GM23338 (cell line): ENCODE measurements around the gene TELO2. TPM values are rescaled to one million over a fixed set of nuclear protein-coding genes. Genes with fewer than 3 reads are reported as not detected.

Source experiments
- ATAC-seq: fragments of 200-7000 bp; cut with Tn5 transposase; 3 replicates; pipeline ENCODE4 v1.9.1; 2020
- DNase-seq: peaks from one replicate; pipeline ENCODE4 v3.0.0-alpha.2; 2015; ENCODE audit warnings: low spot score
- H2AFZ ChIP-seq: fragments of 200-600 bp; sonication (generic); 2 replicates; pipeline ENCODE4 v1.8.0; 2016; ENCODE audit warnings: antibody characterized with exemption, mild to moderate bottlenecking, moderate library complexity
- H3F3A ChIP-seq: fragments of 200-600 bp; sonication (generic); replicated peaks from 2 replicates; pipeline ENCODE4 v1.8.0; 2017; ENCODE audit warnings: antibody characterized with exemption, mixed run types, low read depth
- H3K27ac ChIP-seq: fragments of 200-600 bp; sonication (generic); 2 replicates; pipeline ENCODE4 v1.6.1; 2016; ENCODE audit warnings: low read depth
- H3K27me3 ChIP-seq: fragments of 200-600 bp; sonication (generic); 2 replicates; pipeline ENCODE4 v1.8.0; 2016; ENCODE audit warnings: mild to moderate bottlenecking, mixed run types, moderate library complexity; ENCODE audit not compliant: insufficient read depth
- H3K36me3 ChIP-seq: fragments of 200-600 bp; sonication (generic); 2 replicates; pipeline ENCODE4 v1.8.0; 2016; ENCODE audit warnings: mild to moderate bottlenecking; ENCODE audit not compliant: insufficient read depth
- H3K4me1 ChIP-seq: fragments of 200-600 bp; sonication (generic); 2 replicates; pipeline ENCODE4 v1.8.0; 2016; ENCODE audit warnings: mild to moderate bottlenecking, moderate library complexity; ENCODE audit not compliant: insufficient read depth
- H3K4me2 ChIP-seq: fragments of 200-600 bp; sonication (generic); 2 replicates; pipeline ENCODE4 v1.7.1; 2017; ENCODE audit warnings: mixed run types
- H3K4me3 ChIP-seq: fragments of 200-600 bp; sonication (generic); 2 replicates; pipeline ENCODE4 v1.6.1; 2016; ENCODE audit warnings: mixed run types
- H3K79me2 ChIP-seq: fragments of 200-600 bp; sonication (generic); replicated peaks from 2 replicates; pipeline ENCODE4 v1.8.0; 2017; ENCODE audit warnings: mild to moderate bottlenecking; ENCODE audit not compliant: insufficient read depth
- H3K9me2 ChIP-seq: fragments of 200-600 bp; sonication (generic); 2 replicates; pipeline ENCODE4 v1.8.0; 2017; ENCODE audit not compliant: insufficient read depth
- H4K20me1 ChIP-seq: fragments of 200-600 bp; sonication (generic); replicated peaks from 2 replicates; pipeline ENCODE4 v1.8.0; 2017; ENCODE audit warnings: mild to moderate bottlenecking; ENCODE audit not compliant: insufficient read depth
- H3K27ac Mint-ChIP-seq: 2 replicates; pipeline ENCODE4 v1.8.0; 2020; ENCODE audit warnings: inconsistent platforms, mild to moderate bottlenecking, moderate library complexity, mixed read lengths
- H3K27me3 Mint-ChIP-seq: 3 replicates; pipeline ENCODE4 v1.8.0; 2022; ENCODE audit warnings: low read depth, mild to moderate bottlenecking, moderate library complexity, mixed read lengths, inconsistent platforms; ENCODE audit not compliant: insufficient read depth, poor library complexity
- H3K36me3 Mint-ChIP-seq: 3 replicates; pipeline ENCODE4 v1.8.0; 2021; ENCODE audit warnings: low read depth, mild to moderate bottlenecking, inconsistent platforms, moderate library complexity, mixed read lengths
- H3K4me1 Mint-ChIP-seq: 3 replicates; pipeline ENCODE4 v1.8.0; 2020; ENCODE audit warnings: mild to moderate bottlenecking, inconsistent platforms, mixed read lengths
- H3K4me3 Mint-ChIP-seq: 3 replicates; pipeline ENCODE4 v1.8.0; 2021; ENCODE audit warnings: moderate library complexity, mild to moderate bottlenecking, inconsistent platforms, mixed read lengths
- H3K9me3 Mint-ChIP-seq: 3 replicates; pipeline ENCODE4 v1.8.0; 2020; ENCODE audit warnings: moderate library complexity, mild to moderate bottlenecking, inconsistent platforms, mixed read lengths
- CREB1 ChIP-seq: fragments of 250-450 bp; sonication (Bioruptor Pico); IDR thresholded peaks from 2 replicates; pipeline ENCODE4 v1.5.0; 2020; ENCODE audit warnings: low read depth, mild to moderate bottlenecking, moderate library complexity
- ETS1 ChIP-seq: IDR thresholded peaks from 2 replicates; pipeline ENCODE4 v1.6.1; 2016; ENCODE audit warnings: antibody characterized with exemption
- EZH2 ChIP-seq: fragments of 200-600 bp; sonication (generic); IDR thresholded peaks from one replicate; pipeline ENCODE4 v1.8.0; 2017; ENCODE audit warnings: antibody characterized with exemption, mild to moderate bottlenecking, low read depth; ENCODE audit not compliant: unreplicated experiment
- EZH2phosphoT487 ChIP-seq: fragments of 200-600 bp; sonication (generic); IDR thresholded peaks from one replicate; pipeline ENCODE4 v1.8.1; 2018; ENCODE audit warnings: antibody characterized with exemption; ENCODE audit not compliant: unreplicated experiment
- JUNB ChIP-seq: IDR thresholded peaks from one replicate; pipeline ENCODE4 v1.6.1; 2016; ENCODE audit warnings: antibody characterized with exemption; ENCODE audit not compliant: unreplicated experiment
- NANOG ChIP-seq: IDR thresholded peaks from 2 replicates; pipeline ENCODE4 v1.6.1; 2016; ENCODE audit warnings: antibody characterized with exemption, borderline replicate concordance
- POLR2AphosphoS5 ChIP-seq: IDR thresholded peaks from 2 replicates; pipeline ENCODE4 v1.6.1; 2016; ENCODE audit warnings: antibody characterized with exemption, low read depth
- STAT1 ChIP-seq: IDR thresholded peaks from one replicate; pipeline ENCODE4 v1.6.1; 2016; ENCODE audit warnings: antibody characterized with exemption; ENCODE audit not compliant: unreplicated experiment
- ZNF114 ChIP-seq: fragments of 250-450 bp; sonication (Bioruptor Pico); IDR thresholded peaks from 2 replicates; pipeline ENCODE4 v1.5.0; 2020; ENCODE audit warnings: mild to moderate bottlenecking, moderate library complexity
- ZNF331 ChIP-seq: fragments of 250-450 bp; sonication (Bioruptor Pico); IDR thresholded peaks from 2 replicates; pipeline ENCODE4 v1.5.0; 2020; ENCODE audit warnings: low read depth, mild to moderate bottlenecking, moderate library complexity
- polyA plus RNA-seq: library from polyadenylated mRNA; unstranded; fragments of >200 nt; fragmentation: Nextera tagmentation; extraction: Ambion mirVana; gene quantifications from 2 replicates; pipeline ENCODE4 v1.2.1, GENCODE V29; 2016
- total RNA-seq: library from RNA; depleted of rRNA; stranded (reverse); fragments of >200 nt; shearing (Covaris generic); gene quantifications from 2 replicates; pipeline ENCODE4 v1.2.3, GENCODE V29; 2014
- TF ChIP-seq, protein P1 (sequence below): fragments of 250-450 bp; sonication (Bioruptor Pico); IDR thresholded peaks from 2 replicates; pipeline ENCODE4 v1.5.0; 2020; ENCODE audit warnings: mild to moderate bottlenecking, moderate library complexity
- TF ChIP-seq, protein P2 (sequence below), 2 experiments: fragments of 200-600 bp in 1 of 2; sonication (generic) in 1 of 2; conservative IDR thresholded peaks; 2 replicates each; pipeline versions ENCODE4 v1.5.1 to v1.6.1; 2016 to 2017; ENCODE audit warnings: antibody characterized with exemption in 2 of 2, low read depth in 2 of 2, mild to moderate bottlenecking in 2 of 2, moderate library complexity in 1 of 2
- TF ChIP-seq, protein P3 (sequence below): IDR thresholded peaks from one replicate; pipeline ENCODE4 v1.6.1; 2018; ENCODE audit warnings: antibody characterized with exemption; ENCODE audit not compliant: unreplicated experiment

The TELO2 gene
- total and polyA plus RNA-seq, 2 experiments from 2014 or later, result 45.4 to 76.0 TPM

DNA sequence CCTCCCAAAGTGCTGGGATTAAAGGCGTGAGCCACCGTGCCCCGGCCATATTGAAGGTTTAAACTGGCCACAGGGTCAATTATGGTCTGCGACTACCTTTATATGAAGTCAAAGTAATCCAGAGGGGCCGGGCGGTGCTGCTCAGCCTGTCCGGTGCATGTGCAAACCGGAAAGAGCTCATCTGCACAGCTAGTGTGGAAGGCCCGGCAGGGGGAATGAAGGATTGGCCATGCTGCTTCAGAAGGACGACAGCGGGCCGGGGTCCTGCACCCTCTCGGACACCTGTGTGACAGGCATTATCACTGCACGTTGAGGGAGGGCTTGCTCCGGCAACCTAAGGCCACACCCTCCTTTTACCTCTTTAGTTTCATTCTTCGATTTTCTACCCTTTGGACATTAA, 63.9 kb downstream of the TELO2 start:
- TF ChIP-seq CREB1 (CRISPR knock-in tag) (no peak), ETS1 (no peak), JUNB (no peak), STAT1 (no peak), NANOG (no peak), ZNF331 (no peak), EZH2 (no peak), ZNF114 (CRISPR knock-in tag) (no peak), EZH2phosphoT487 (no peak), POLR2AphosphoS5 (no peak)
- TF ChIP-seq, protein P1, sequence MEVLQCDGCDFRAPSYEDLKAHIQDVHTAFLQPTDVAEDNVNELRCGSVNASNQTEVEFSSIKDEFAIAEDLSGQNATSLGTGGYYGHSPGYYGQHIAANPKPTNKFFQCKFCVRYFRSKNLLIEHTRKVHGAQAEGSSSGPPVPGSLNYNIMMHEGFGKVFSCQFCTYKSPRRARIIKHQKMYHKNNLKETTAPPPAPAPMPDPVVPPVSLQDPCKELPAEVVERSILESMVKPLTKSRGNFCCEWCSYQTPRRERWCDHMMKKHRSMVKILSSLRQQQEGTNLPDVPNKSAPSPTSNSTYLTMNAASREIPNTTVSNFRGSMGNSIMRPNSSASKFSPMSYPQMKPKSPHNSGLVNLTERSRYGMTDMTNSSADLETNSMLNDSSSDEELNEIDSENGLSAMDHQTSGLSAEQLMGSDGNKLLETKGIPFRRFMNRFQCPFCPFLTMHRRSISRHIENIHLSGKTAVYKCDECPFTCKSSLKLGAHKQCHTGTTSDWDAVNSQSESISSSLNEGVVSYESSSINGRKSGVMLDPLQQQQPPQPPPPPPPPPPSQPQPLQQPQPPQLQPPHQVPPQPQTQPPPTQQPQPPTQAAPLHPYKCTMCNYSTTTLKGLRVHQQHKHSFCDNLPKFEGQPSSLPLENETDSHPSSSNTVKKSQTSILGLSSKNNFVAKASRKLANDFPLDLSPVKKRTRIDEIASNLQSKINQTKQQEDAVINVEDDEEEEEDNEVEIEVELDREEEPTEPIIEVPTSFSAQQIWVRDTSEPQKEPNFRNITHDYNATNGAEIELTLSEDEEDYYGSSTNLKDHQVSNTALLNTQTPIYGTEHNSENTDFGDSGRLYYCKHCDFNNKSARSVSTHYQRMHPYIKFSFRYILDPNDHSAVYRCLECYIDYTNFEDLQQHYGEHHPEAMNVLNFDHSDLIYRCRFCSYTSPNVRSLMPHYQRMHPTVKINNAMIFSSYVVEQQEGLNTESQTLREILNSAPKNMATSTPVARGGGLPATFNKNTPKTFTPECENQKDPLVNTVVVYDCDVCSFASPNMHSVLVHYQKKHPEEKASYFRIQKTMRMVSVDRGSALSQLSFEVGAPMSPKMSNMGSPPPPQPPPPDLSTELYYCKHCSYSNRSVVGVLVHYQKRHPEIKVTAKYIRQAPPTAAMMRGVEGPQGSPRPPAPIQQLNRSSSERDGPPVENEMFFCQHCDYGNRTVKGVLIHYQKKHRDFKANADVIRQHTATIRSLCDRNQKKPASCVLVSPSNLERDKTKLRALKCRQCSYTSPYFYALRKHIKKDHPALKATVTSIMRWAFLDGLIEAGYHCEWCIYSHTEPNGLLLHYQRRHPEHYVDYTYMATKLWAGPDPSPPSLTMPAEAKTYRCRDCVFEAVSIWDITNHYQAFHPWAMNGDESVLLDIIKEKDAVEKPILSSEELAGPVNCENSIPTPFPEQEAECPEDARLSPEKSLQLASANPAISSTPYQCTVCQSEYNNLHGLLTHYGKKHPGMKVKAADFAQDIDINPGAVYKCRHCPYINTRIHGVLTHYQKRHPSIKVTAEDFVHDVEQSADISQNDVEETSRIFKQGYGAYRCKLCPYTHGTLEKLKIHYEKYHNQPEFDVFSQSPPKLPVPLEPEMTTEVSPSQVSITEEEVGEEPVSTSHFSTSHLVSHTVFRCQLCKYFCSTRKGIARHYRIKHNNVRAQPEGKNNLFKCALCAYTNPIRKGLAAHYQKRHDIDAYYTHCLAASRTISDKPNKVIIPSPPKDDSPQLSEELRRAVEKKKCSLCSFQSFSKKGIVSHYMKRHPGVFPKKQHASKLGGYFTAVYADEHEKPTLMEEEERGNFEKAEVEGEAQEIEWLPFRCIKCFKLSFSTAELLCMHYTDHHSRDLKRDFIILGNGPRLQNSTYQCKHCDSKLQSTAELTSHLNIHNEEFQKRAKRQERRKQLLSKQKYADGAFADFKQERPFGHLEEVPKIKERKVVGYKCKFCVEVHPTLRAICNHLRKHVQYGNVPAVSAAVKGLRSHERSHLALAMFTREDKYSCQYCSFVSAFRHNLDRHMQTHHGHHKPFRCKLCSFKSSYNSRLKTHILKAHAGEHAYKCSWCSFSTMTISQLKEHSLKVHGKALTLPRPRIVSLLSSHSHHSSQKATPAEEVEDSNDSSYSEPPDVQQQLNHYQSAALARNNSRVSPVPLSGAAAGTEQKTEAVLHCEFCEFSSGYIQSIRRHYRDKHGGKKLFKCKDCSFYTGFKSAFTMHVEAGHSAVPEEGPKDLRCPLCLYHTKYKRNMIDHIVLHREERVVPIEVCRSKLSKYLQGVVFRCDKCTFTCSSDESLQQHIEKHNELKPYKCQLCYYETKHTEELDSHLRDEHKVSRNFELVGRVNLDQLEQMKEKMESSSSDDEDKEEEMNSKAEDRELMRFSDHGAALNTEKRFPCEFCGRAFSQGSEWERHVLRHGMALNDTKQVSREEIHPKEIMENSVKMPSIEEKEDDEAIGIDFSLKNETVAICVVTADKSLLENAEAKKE, result no peak
- TF ChIP-seq, protein P2, sequence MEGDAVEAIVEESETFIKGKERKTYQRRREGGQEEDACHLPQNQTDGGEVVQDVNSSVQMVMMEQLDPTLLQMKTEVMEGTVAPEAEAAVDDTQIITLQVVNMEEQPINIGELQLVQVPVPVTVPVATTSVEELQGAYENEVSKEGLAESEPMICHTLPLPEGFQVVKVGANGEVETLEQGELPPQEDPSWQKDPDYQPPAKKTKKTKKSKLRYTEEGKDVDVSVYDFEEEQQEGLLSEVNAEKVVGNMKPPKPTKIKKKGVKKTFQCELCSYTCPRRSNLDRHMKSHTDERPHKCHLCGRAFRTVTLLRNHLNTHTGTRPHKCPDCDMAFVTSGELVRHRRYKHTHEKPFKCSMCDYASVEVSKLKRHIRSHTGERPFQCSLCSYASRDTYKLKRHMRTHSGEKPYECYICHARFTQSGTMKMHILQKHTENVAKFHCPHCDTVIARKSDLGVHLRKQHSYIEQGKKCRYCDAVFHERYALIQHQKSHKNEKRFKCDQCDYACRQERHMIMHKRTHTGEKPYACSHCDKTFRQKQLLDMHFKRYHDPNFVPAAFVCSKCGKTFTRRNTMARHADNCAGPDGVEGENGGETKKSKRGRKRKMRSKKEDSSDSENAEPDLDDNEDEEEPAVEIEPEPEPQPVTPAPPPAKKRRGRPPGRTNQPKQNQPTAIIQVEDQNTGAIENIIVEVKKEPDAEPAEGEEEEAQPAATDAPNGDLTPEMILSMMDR (conservative IDR thresholded peaks at IDR 0.05; ENCODE audit: low read depth in 2 of 2), result no peak
- TF ChIP-seq, protein P3, sequence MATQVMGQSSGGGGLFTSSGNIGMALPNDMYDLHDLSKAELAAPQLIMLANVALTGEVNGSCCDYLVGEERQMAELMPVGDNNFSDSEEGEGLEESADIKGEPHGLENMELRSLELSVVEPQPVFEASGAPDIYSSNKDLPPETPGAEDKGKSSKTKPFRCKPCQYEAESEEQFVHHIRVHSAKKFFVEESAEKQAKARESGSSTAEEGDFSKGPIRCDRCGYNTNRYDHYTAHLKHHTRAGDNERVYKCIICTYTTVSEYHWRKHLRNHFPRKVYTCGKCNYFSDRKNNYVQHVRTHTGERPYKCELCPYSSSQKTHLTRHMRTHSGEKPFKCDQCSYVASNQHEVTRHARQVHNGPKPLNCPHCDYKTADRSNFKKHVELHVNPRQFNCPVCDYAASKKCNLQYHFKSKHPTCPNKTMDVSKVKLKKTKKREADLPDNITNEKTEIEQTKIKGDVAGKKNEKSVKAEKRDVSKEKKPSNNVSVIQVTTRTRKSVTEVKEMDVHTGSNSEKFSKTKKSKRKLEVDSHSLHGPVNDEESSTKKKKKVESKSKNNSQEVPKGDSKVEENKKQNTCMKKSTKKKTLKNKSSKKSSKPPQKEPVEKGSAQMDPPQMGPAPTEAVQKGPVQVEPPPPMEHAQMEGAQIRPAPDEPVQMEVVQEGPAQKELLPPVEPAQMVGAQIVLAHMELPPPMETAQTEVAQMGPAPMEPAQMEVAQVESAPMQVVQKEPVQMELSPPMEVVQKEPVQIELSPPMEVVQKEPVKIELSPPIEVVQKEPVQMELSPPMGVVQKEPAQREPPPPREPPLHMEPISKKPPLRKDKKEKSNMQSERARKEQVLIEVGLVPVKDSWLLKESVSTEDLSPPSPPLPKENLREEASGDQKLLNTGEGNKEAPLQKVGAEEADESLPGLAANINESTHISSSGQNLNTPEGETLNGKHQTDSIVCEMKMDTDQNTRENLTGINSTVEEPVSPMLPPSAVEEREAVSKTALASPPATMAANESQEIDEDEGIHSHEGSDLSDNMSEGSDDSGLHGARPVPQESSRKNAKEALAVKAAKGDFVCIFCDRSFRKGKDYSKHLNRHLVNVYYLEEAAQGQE, result no peak
- Histone ChIP-seq H3K27me3 (no peaks in the 10 kb centered on the region), H3K4me3 (no peak overlapping the region), H4K20me1 (no peaks in the 10 kb centered on the region), H2AFZ (no peak overlapping the region), H3F3A (no peaks in the 10 kb centered on the region), H3K9me2 (no peaks in the 10 kb centered on the region), H3K4me1 (no peaks in the 10 kb centered on the region), H3K36me3 (no peaks in the 10 kb centered on the region), H3K79me2 (no peaks in the 10 kb centered on the region), H3K4me2 (no peak overlapping the region), H3K27ac (no peak overlapping the region)
- Mint-ChIP-seq H3K9me3 (no peaks in the 10 kb centered on the region), H3K27ac (no peak overlapping the region), H3K36me3 (peaks cover 35% of the 10 kb centered on the region), H3K27me3 (peaks cover 6% of the 10 kb centered on the region), H3K4me1 (peaks cover 7% of the 10 kb centered on the region; the same call in 2 of the 3 replicates), H3K4me3 (no peak overlapping the region)
- DNase-seq (no peak), ATAC-seq (no peak)
